Uterus (tissue), 4 donors: ENCODE measurements around the gene TXNL4A. TPM values are rescaled to one million over a fixed set of nuclear protein-coding genes. Genes with fewer than 3 reads are reported as not detected.
A peak's percentile ranks its signal among the peaks of the same experiment; 100 is the strongest.

Source experiments
- DNase-seq, 2 donors: peaks; one replicate each; pipeline ENCODE4 v3.0.0-alpha.2; 2019 to 2020
- H3K27ac ChIP-seq, 2 donors: fragments of 200-600 bp; sonication (generic); 1 replicate in 1 of 2; 2 replicates in 1 of 2; pipeline ENCODE4 v1.5.1; 2016 to 2018
- H3K27me3 ChIP-seq, 2 donors: fragments of 200-600 bp; sonication (generic); one replicate each; pipeline ENCODE4 v1.5.1; 2018 to 2019; ENCODE audit warnings: control low read depth in 1 of 2
- H3K36me3 ChIP-seq, 2 donors: fragments of 200-600 bp; sonication (generic); one replicate each; pipeline ENCODE4 v1.5.1; 2019; ENCODE audit warnings: control low read depth in 1 of 2
- H3K4me1 ChIP-seq, 2 donors: fragments of 200-600 bp; sonication (generic); one replicate each; pipeline ENCODE4 v1.5.1; 2018 to 2019; ENCODE audit warnings: control low read depth in 1 of 2
- H3K4me3 ChIP-seq, 2 donors: fragments of 200-600 bp; sonication (generic); 1 replicate in 1 of 2; 2 replicates in 1 of 2; pipeline ENCODE4 v1.5.1; 2018 to 2019; ENCODE audit warnings: mild to moderate bottlenecking in 1 of 2
- H3K9me3 ChIP-seq, 2 donors: fragments of 200-600 bp; sonication (generic); one replicate each; pipeline ENCODE4 v1.5.1; 2019; ENCODE audit warnings: control low read depth in 1 of 2
- POLR2A ChIP-seq, 2 donors: fragments of 450-650 bp; IDR thresholded peaks; one replicate each; pipeline ENCODE4 v1.6.1; 2016; ENCODE audit warnings: antibody characterized with exemption in 2 of 2, mild to moderate bottlenecking in 1 of 2, moderate library complexity in 1 of 2
- intact Hi-C: fragments of 100-400 bp; cut with DNase I; formaldehyde crosslinking; loops from one replicate; pipeline ENCODE4 v1.15.1; 2023; ENCODE audit warnings: low total_unique reads
- total RNA-seq, 4 donors: library from RNA; depleted of rRNA in 3 of 4; stranded (reverse); fragments of >200 nt in 3 of 4; gene quantifications; one replicate each; pipeline versions ENCODE4 v1.1.0 to v1.2.4, GENCODE V29; 2014 to 2023
- TF ChIP-seq, protein P1 (sequence below), 4 experiments: fragments of 200-600 bp in 2 of 4; fragments of 450-650 bp in 2 of 4; sonication (generic) in 2 of 4; IDR thresholded peaks; one replicate each; pipeline ENCODE4 v1.5.1; 2016 to 2019; ENCODE audit warnings: antibody characterized with exemption in 4 of 4, mild to moderate bottlenecking in 2 of 4, moderate library complexity in 1 of 4
- donor health status: DM: yes; HTN: yes; CAD: no.

TXNL4A gene
- total RNA-seq, 4 donors from 2014 or later: 7.4 to 80.7 (median 34.4) TPM

DNA sequence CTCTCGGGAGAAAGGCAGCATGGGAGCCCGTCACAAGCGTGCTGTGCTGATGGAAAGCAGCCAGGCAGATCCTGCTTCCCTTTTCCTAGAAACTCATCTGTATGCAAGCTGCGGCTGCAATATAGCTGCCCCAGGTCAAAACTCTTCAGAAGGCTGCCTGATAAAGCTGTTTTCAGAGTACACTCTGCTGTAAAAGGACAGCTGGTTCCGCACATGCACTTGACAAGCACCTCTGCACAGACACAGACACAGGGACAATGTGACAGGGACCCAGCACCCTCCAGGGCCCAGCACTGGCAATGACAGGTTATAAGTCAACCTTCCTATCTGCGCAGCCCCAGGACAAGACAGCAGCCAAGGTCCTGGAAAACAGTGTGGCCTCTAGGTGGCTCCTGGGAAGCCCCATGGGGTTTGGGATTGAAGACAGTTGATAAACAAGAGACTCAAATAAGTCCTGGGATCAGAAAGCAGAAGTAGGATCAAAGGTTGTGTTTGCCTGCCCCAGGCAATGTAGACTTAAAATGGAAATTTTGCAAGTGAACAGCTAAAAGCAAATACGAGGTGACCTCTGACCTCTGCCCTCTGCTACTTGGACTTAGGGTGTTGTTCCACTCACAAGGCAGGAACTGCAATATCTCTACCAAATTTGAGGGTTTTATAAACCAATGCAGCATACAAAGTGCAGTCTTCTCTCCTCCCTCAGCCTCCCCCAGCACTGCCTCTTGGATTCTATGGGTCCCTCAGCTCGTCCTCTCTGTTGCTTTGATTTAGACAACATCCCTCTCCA lies 53.9 kb downstream of the TXNL4A start:
- Histone ChIP-seq H3K27ac (no peak overlapping the region), H3K4me1 (no peaks in the 10 kb centered on the region), H3K9me3 (peaks cover 0 to 36% of the 10 kb centered on the region in 2 donors), H3K4me3 (no peak overlapping the region), H3K36me3 (no peaks in the 10 kb centered on the region), H3K27me3 (no peaks in the 10 kb centered on the region)
- TF ChIP-seq POLR2A (IDR thresholded peaks at IDR 0.05): no peak
- TF ChIP-seq, protein P1, sequence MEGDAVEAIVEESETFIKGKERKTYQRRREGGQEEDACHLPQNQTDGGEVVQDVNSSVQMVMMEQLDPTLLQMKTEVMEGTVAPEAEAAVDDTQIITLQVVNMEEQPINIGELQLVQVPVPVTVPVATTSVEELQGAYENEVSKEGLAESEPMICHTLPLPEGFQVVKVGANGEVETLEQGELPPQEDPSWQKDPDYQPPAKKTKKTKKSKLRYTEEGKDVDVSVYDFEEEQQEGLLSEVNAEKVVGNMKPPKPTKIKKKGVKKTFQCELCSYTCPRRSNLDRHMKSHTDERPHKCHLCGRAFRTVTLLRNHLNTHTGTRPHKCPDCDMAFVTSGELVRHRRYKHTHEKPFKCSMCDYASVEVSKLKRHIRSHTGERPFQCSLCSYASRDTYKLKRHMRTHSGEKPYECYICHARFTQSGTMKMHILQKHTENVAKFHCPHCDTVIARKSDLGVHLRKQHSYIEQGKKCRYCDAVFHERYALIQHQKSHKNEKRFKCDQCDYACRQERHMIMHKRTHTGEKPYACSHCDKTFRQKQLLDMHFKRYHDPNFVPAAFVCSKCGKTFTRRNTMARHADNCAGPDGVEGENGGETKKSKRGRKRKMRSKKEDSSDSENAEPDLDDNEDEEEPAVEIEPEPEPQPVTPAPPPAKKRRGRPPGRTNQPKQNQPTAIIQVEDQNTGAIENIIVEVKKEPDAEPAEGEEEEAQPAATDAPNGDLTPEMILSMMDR (IDR thresholded peaks at IDR 0.05): no peak
- peak; percentile 7 to 14 for DNase-seq
- intact Hi-C loops: no loop called here

- H3K27me3 ChIP-seq: no peaks in the 10 kb centered on the region
- peaks cover 0 to 42% of the 10 kb centered on the region in 2 donors for H3K9me3 ChIP-seq
- H3K27ac ChIP-seq: no peak overlapping the region
- no peak overlapping the region for H3K4me3 ChIP-seq
- no peak for TF ChIP-seq POLR2A (IDR thresholded peaks at IDR 0.05)
- TF ChIP-seq, protein P1 (IDR thresholded peaks at IDR 0.05): no peak
- no peaks in the 10 kb centered on the region for H3K36me3 ChIP-seq
- H3K4me1 ChIP-seq: no peaks in the 10 kb centered on the region
- intact Hi-C loops: no loop called here
- peak; percentile 2 to 7 for DNase-seq
These were observed 54.6 kb downstream of the TXNL4A start for GRCh38 chr18:79933765-79934164.

DNA sequence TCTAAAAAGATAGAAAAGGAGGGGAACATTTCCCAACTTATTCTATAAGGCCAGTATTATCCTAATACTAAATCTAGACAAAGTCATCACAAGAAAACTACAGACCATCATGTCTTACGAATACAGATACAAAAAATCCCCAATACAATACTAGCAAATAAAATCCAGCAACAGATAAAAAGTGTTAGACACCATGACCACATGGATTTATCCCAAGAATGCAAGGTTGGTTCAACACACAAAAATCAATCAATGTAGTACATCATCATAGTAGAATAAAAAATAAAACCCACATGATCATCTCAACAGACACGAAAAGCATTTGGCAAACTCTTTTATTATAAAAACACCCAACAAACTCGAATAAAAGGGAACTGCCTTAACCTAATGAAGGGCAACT lies 55.5 kb downstream of the TXNL4A start:
- intact Hi-C loops: no loop called here
- TF ChIP-seq, protein P1 (IDR thresholded peaks at IDR 0.05): no peak
- TF ChIP-seq POLR2A (IDR thresholded peaks at IDR 0.05): no peak
- Histone ChIP-seq H3K36me3 (no peaks in the 10 kb centered on the region), H3K4me1 (no peaks in the 10 kb centered on the region), H3K27ac (no peak overlapping the region), H3K4me3 (no peak overlapping the region), H3K9me3 (peaks cover 0 to 42% of the 10 kb centered on the region in 2 donors), H3K27me3 (no peaks in the 10 kb centered on the region)
- no peak for DNase-seq

DNA sequence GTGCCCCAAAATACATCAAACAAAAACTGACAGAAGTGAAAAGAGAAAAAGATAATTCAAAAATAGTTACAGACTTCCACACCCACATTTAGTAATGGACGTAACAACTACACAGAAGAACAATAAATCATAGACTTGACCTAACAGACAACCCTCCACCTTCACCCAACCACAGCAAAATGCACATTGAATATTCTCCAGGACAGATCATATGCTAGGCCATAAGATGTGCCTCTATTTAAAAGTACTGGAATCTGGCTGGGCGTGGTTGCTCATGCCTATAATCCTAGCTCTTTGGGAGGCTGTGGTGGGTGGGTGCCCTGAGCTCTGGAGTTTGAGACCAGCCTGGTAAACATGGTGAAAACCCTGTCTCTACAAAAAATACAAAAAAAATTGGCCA lies 56.9 kb downstream of the TXNL4A start:
- DNase-seq: no peak
- Histone ChIP-seq H3K27me3 (no peaks in the 10 kb centered on the region), H3K9me3 (peaks cover 0 to 42% of the 10 kb centered on the region in 2 donors), H3K4me1 (no peaks in the 10 kb centered on the region), H3K36me3 (no peaks in the 10 kb centered on the region), H3K27ac (no peak overlapping the region), H3K4me3 (no peak overlapping the region)
- TF ChIP-seq POLR2A (IDR thresholded peaks at IDR 0.05): no peak
- TF ChIP-seq, protein P1 (IDR thresholded peaks at IDR 0.05): no peak
- intact Hi-C loops: no loop called here

DNA sequence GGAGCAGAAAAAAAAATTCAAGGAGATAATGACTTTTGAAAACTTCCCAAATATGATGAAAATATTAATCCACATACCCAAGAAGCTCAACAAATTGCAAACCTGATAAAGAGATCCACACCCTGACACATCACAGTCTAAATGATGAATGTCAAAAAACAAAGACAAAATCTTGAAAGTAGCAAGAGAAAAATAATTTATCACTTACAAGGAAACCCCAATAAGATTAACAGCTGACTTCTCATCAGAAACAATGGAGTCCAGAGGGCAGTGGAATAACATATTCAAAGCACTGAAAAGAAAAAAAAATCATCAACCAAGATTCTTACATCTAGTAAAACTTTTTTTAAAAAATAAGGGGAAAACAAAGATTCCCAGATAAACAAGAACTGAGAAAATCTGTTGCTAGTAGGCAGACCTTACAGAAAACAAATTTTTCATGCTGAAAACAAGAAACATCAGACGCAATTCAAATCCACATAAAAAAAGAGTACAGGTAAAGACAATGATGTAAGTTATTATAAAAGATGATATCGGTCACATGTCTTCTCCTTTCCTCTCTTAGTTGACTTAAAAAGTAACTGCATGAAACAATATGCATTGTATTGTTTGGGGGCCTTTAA lies 58.2 kb downstream of the TXNL4A start:
- H3K4me1 ChIP-seq: peaks cover 0 to 2% of the 10 kb centered on the region in 2 donors
- H3K27me3 ChIP-seq: no peaks in the 10 kb centered on the region
- intact Hi-C loops: no loop called here
- no peak for TF ChIP-seq POLR2A (IDR thresholded peaks at IDR 0.05)
- TF ChIP-seq, protein P1 (IDR thresholded peaks at IDR 0.05): no peak
- no peak overlapping the region for H3K4me3 ChIP-seq
- DNase-seq: no peak
- peaks cover 0 to 42% of the 10 kb centered on the region in 2 donors for H3K9me3 ChIP-seq
- no peak overlapping the region for H3K27ac ChIP-seq
- H3K36me3 ChIP-seq: no peaks in the 10 kb centered on the region
